Measurements from ENCODE around the gene TMEM127. TPM values are rescaled to one million over a fixed set of nuclear protein-coding genes. Genes with fewer than 3 reads are reported as not detected.

TMEM127 gene
- total RNA-seq, 4 donors from 2014 or later = 18.5 to 131 (median 82.0) TPM

- peak overlapping the region; percentile 52 to 66 (median 63) for H3K27ac ChIP-seq
- in situ Hi-C loops (cut with MboI; ENCODE audit: low pct_ligation_motif_present in 1 of 4, low pct_unique_long_range_greater_than_20kb in 1 of 4, low sequenced_read_pairs in 3 of 4) = loop anchor here in 1 of 4 donors (5.0 kb wide), 1 partner anchor 57 kb away; no protein-coding TSS in a partner anchor
- no peaks in the 10 kb centered on the region for H3K9me3 ChIP-seq
- 46 to 51% methylated on average over 5 to 6 of the region's 6 CpGs for WGBS, 2 donors (ENCODE audit: low coverage in 1 of 2)
- no peaks in the 10 kb centered on the region for H3K36me3 ChIP-seq
- H3K27me3 ChIP-seq = no peaks in the 10 kb centered on the region
- H3K4me3 ChIP-seq = no peak overlapping the region
- no peak for TF ChIP-seq EP300 (IDR thresholded peaks at IDR 0.05; ENCODE audit: low read depth)
- no peak for TF ChIP-seq POLR2AphosphoS5 (IDR thresholded peaks at IDR 0.05)
- no peak for TF ChIP-seq POLR2A (IDR thresholded peaks at IDR 0.05)
- TF ChIP-seq, protein P1, sequence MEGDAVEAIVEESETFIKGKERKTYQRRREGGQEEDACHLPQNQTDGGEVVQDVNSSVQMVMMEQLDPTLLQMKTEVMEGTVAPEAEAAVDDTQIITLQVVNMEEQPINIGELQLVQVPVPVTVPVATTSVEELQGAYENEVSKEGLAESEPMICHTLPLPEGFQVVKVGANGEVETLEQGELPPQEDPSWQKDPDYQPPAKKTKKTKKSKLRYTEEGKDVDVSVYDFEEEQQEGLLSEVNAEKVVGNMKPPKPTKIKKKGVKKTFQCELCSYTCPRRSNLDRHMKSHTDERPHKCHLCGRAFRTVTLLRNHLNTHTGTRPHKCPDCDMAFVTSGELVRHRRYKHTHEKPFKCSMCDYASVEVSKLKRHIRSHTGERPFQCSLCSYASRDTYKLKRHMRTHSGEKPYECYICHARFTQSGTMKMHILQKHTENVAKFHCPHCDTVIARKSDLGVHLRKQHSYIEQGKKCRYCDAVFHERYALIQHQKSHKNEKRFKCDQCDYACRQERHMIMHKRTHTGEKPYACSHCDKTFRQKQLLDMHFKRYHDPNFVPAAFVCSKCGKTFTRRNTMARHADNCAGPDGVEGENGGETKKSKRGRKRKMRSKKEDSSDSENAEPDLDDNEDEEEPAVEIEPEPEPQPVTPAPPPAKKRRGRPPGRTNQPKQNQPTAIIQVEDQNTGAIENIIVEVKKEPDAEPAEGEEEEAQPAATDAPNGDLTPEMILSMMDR (IDR thresholded peaks at IDR 0.05) = no peak
- H3K4me1 ChIP-seq = peaks cover 40 to 84% (median 68%) of the 10 kb centered on the region in 4 donors
- intact Hi-C loops (cut with DNase I; ENCODE audit: low total_unique reads) = no loop called here
- no peak for DNase-seq
These were observed 60.8 kb downstream of the TMEM127 start for GRCh38 chr2:96204836-96205624.

- Histone ChIP-seq H3K9me3 (no peaks in the 10 kb centered on the region), H3K27me3 (no peaks in the 10 kb centered on the region), H3K27ac (peak overlapping the region; percentile 39 to 66 (median 63)), H3K36me3 (no peaks in the 10 kb centered on the region), H3K4me3 (peak overlapping the region in 1 of 4 donors; percentile 7), H3K4me1 (peaks cover 38 to 88% (median 61%) of the 10 kb centered on the region in 4 donors)
- no peak for TF ChIP-seq EP300 (IDR thresholded peaks at IDR 0.05; ENCODE audit: low read depth)
- TF ChIP-seq, protein P1 (IDR thresholded peaks at IDR 0.05) = no peak
- TF ChIP-seq POLR2AphosphoS5 (IDR thresholded peaks at IDR 0.05) = no peak
- no peak for TF ChIP-seq POLR2A (IDR thresholded peaks at IDR 0.05)
- no peak for DNase-seq
- 29 to 55% methylated on average over 3 to 9 of the region's 9 CpGs for WGBS, 2 donors (ENCODE audit: low coverage in 1 of 2)
- intact Hi-C loops (cut with DNase I; ENCODE audit: low total_unique reads) = no loop called here
- in situ Hi-C loops (cut with MboI; ENCODE audit: low pct_ligation_motif_present in 1 of 4, low pct_unique_long_range_greater_than_20kb in 1 of 4, low sequenced_read_pairs in 3 of 4) = no loop called here
These were observed 62.4 kb downstream of the TMEM127 start for GRCh38 chr2:96203130-96204028.

- Histone ChIP-seq H3K4me1 (peaks cover 38 to 94% (median 62%) of the 10 kb centered on the region in 4 donors), H3K27me3 (no peaks in the 10 kb centered on the region), H3K27ac (peak overlapping the region in 1 of 4 donors; percentile 66), H3K4me3 (no peak overlapping the region), H3K36me3 (no peaks in the 10 kb centered on the region), H3K9me3 (no peaks in the 10 kb centered on the region)
- no peak for DNase-seq
- in situ Hi-C loops (cut with MboI; ENCODE audit: low pct_ligation_motif_present in 1 of 4, low pct_unique_long_range_greater_than_20kb in 1 of 4, low sequenced_read_pairs in 3 of 4) (no loop called here), intact Hi-C loops (cut with DNase I; ENCODE audit: low total_unique reads) (no loop called here)
- no peak for TF ChIP-seq POLR2AphosphoS5 (IDR thresholded peaks at IDR 0.05)
- TF ChIP-seq, protein P1 (IDR thresholded peaks at IDR 0.05) = no peak
- WGBS, 2 donors (ENCODE audit: low coverage in 1 of 2) = 64 to 73% methylated on average over 3 to 4 of the region's 4 CpGs
These were observed 63.5 kb downstream of the TMEM127 start for GRCh38 chr2:96202152-96202854.
